ENCODE data around the gene RDH13. TPM values are rescaled to one million over a fixed set of nuclear protein-coding genes. Genes with fewer than 3 reads are reported as not detected.
"Not testable (repeated sequence)": the region's sequence is repeated elsewhere in the genome, so short reads cannot be mapped to it uniquely, and the experiment has no call there.

RDH13 gene
- total RNA-seq, 2 donors from 2014 or later: 11.5 to 13.8 TPM

- H3K27me3 Mint-ChIP-seq (ENCODE audit: low read depth); ATAC-seq (replicated peaks in 1 of 2); H3K4me1 Mint-ChIP-seq (ENCODE audit: low read depth); H3K4me3 Mint-ChIP-seq; DNase-seq; H3K27ac Mint-ChIP-seq: not testable (repeated sequence)
- H3K9me3 Mint-ChIP-seq: peaks cover 5 to 15% of the 10 kb centered on the region in 2 donors
- H3K36me3 Mint-ChIP-seq (ENCODE audit: insufficient read depth in 2 of 2): peaks cover 8 to 11% of the 10 kb centered on the region in 2 donors
Observed at GRCh38 chr19:55027140-55027471, 35.8 kb downstream of the RDH13 start.

- H3K4me1 Mint-ChIP-seq (ENCODE audit: low read depth): no peaks in the 10 kb centered on the region
- DNase-seq: no peak
Observed at GRCh38 chr19:55024111-55024510, 38.8 kb downstream of the RDH13 start.

GRCh38 chr19:55020351-55020750 is 42.6 kb downstream of the RDH13 start:
- peaks cover 7 to 18% of the 10 kb centered on the region in 2 donors for H3K9me3 Mint-ChIP-seq
- DNase-seq; H3K4me1 Mint-ChIP-seq (ENCODE audit: low read depth); H3K27ac Mint-ChIP-seq; H3K27me3 Mint-ChIP-seq (ENCODE audit: low read depth); ATAC-seq (replicated peaks in 1 of 2); H3K4me3 Mint-ChIP-seq: not testable (repeated sequence)
- peaks cover 11 to 15% of the 10 kb centered on the region in 2 donors for H3K36me3 Mint-ChIP-seq (ENCODE audit: insufficient read depth in 2 of 2)

More at GRCh38 chr19:55024111-55024510, 38.8 kb downstream of the RDH13 start:
- no peak overlapping the region for H3K27ac Mint-ChIP-seq
- peaks cover 13 to 19% of the 10 kb centered on the region in 2 donors for H3K36me3 Mint-ChIP-seq (ENCODE audit: insufficient read depth in 2 of 2)
- no peak overlapping the region for H3K4me3 Mint-ChIP-seq
- H3K9me3 Mint-ChIP-seq: peaks cover 7 to 20% of the 10 kb centered on the region in 2 donors
- no peaks in the 10 kb centered on the region for H3K27me3 Mint-ChIP-seq (ENCODE audit: low read depth)
- ATAC-seq (replicated peaks in 1 of 2): no peak

- ATAC-seq (replicated peaks in 1 of 2) (no peak), DNase-seq (no peak)
- H3K27ac Mint-ChIP-seq: no peak overlapping the region
- H3K27me3 Mint-ChIP-seq (ENCODE audit: low read depth): no peaks in the 10 kb centered on the region
- no peaks in the 10 kb centered on the region for H3K4me1 Mint-ChIP-seq (ENCODE audit: low read depth)
- H3K4me3 Mint-ChIP-seq: no peak overlapping the region
- H3K9me3 Mint-ChIP-seq: peaks cover 5 to 12% of the 10 kb centered on the region in 2 donors
- peaks cover 11 to 17% of the 10 kb centered on the region in 2 donors for H3K36me3 Mint-ChIP-seq (ENCODE audit: insufficient read depth in 2 of 2)
Observed at GRCh38 chr19:55018633-55019032, 44.3 kb downstream of the RDH13 start.

GRCh38 chr19:55018216-55018615 is 44.7 kb downstream of the RDH13 start:
- no peaks in the 10 kb centered on the region for H3K4me1 Mint-ChIP-seq (ENCODE audit: low read depth)
- ATAC-seq (replicated peaks in 1 of 2) (no peak), DNase-seq (no peak)
- no peak overlapping the region for H3K4me3 Mint-ChIP-seq
- peaks cover 11 to 20% of the 10 kb centered on the region in 2 donors for H3K36me3 Mint-ChIP-seq (ENCODE audit: insufficient read depth in 2 of 2)
- H3K27ac Mint-ChIP-seq: no peak overlapping the region
- H3K9me3 Mint-ChIP-seq: peaks cover 5 to 9% of the 10 kb centered on the region in 2 donors
- no peaks in the 10 kb centered on the region for H3K27me3 Mint-ChIP-seq (ENCODE audit: low read depth)

GRCh38 chr19:55016017-55016416 is 46.9 kb downstream of the RDH13 start:
- Mint-ChIP-seq H3K36me3 (ENCODE audit: insufficient read depth in 2 of 2) (peaks cover 8 to 15% of the 10 kb centered on the region in 2 donors), H3K4me3 (no peak overlapping the region), H3K27me3 (ENCODE audit: low read depth) (no peaks in the 10 kb centered on the region), H3K9me3 (peaks cover 5 to 6% of the 10 kb centered on the region in 2 donors), H3K27ac (no peak overlapping the region), H3K4me1 (ENCODE audit: low read depth) (no peaks in the 10 kb centered on the region)
- no peak for DNase-seq
- ATAC-seq (replicated peaks in 1 of 2): no peak

- no peak for DNase-seq
- Mint-ChIP-seq H3K4me1 (ENCODE audit: low read depth) (no peaks in the 10 kb centered on the region), H3K27ac (no peak overlapping the region), H3K27me3 (ENCODE audit: low read depth) (no peaks in the 10 kb centered on the region), H3K36me3 (ENCODE audit: insufficient read depth in 2 of 2) (peaks cover 6 to 17% of the 10 kb centered on the region in 2 donors), H3K9me3 (peaks cover 3 to 8% of the 10 kb centered on the region in 2 donors), H3K4me3 (peak overlapping the region; percentile 16 to 70)
- peak in 1 of 2 donors; percentile 11 for ATAC-seq (replicated peaks in 1 of 2)
Observed at GRCh38 chr19:55015126-55015525, 47.8 kb downstream of the RDH13 start.

- peak; percentile 9 to 11 for DNase-seq
- no peak overlapping the region for H3K27ac Mint-ChIP-seq
- H3K4me1 Mint-ChIP-seq (ENCODE audit: low read depth): no peaks in the 10 kb centered on the region
- peak; percentile 67 to 77 for ATAC-seq (replicated peaks in 1 of 2)
- peaks cover 6 to 17% of the 10 kb centered on the region in 2 donors for H3K36me3 Mint-ChIP-seq (ENCODE audit: insufficient read depth in 2 of 2)
- H3K4me3 Mint-ChIP-seq: peak overlapping the region; percentile 11 to 70
- peaks cover 3 to 8% of the 10 kb centered on the region in 2 donors for H3K9me3 Mint-ChIP-seq
- H3K27me3 Mint-ChIP-seq (ENCODE audit: low read depth): no peaks in the 10 kb centered on the region
Observed at GRCh38 chr19:55014714-55015113, 48.2 kb downstream of the RDH13 start.

GRCh38 chr19:55013596-55013995 is 49.4 kb downstream of the RDH13 start:
- Mint-ChIP-seq H3K27me3 (ENCODE audit: low read depth) (no peaks in the 10 kb centered on the region), H3K4me3 (no peak overlapping the region), H3K36me3 (ENCODE audit: insufficient read depth in 2 of 2) (peaks cover 15 to 26% of the 10 kb centered on the region in 2 donors), H3K4me1 (ENCODE audit: low read depth) (no peaks in the 10 kb centered on the region), H3K9me3 (peaks cover 12 to 18% of the 10 kb centered on the region in 2 donors), H3K27ac (no peak overlapping the region)
- no peak for DNase-seq
- ATAC-seq (replicated peaks in 1 of 2): no peak

- ATAC-seq (replicated peaks in 1 of 2) (no peak), DNase-seq (no peak)
- Mint-ChIP-seq H3K27me3 (ENCODE audit: low read depth) (no peaks in the 10 kb centered on the region), H3K4me3 (no peak overlapping the region), H3K4me1 (ENCODE audit: low read depth) (peaks cover under 1% of the 10 kb centered on the region), H3K36me3 (ENCODE audit: insufficient read depth in 2 of 2) (peaks cover 22 to 33% of the 10 kb centered on the region in 2 donors), H3K9me3 (peaks cover 16 to 21% of the 10 kb centered on the region in 2 donors), H3K27ac (no peak overlapping the region)
Observed at GRCh38 chr19:55012306-55012705, 50.6 kb downstream of the RDH13 start.

- DNase-seq; ATAC-seq (replicated peaks in 1 of 2); H3K27ac Mint-ChIP-seq; H3K4me3 Mint-ChIP-seq; H3K27me3 Mint-ChIP-seq (ENCODE audit: low read depth): not testable (repeated sequence)
- peaks cover 20 to 27% of the 10 kb centered on the region in 2 donors for H3K9me3 Mint-ChIP-seq
- peaks cover 27 to 43% of the 10 kb centered on the region in 2 donors for H3K36me3 Mint-ChIP-seq (ENCODE audit: insufficient read depth in 2 of 2)
- H3K4me1 Mint-ChIP-seq (ENCODE audit: low read depth): peaks cover 16% of the 10 kb centered on the region
Observed at GRCh38 chr19:55010561-55010960, 52.4 kb downstream of the RDH13 start.

- H3K36me3 Mint-ChIP-seq (ENCODE audit: insufficient read depth in 2 of 2): peaks cover 39 to 53% of the 10 kb centered on the region in 2 donors
- H3K27me3 Mint-ChIP-seq (ENCODE audit: low read depth); H3K4me3 Mint-ChIP-seq; ATAC-seq (replicated peaks in 1 of 2); H3K27ac Mint-ChIP-seq; DNase-seq: not testable (repeated sequence)
- peaks cover 17% of the 10 kb centered on the region for H3K4me1 Mint-ChIP-seq (ENCODE audit: low read depth)
- peaks cover 27 to 31% of the 10 kb centered on the region in 2 donors for H3K9me3 Mint-ChIP-seq
Observed at GRCh38 chr19:55008781-55009180, 54.2 kb downstream of the RDH13 start.

- not testable (repeated sequence) for H3K27ac Mint-ChIP-seq; DNase-seq; H3K4me3 Mint-ChIP-seq; ATAC-seq (replicated peaks in 1 of 2); H3K27me3 Mint-ChIP-seq (ENCODE audit: low read depth)
- peaks cover 17% of the 10 kb centered on the region for H3K4me1 Mint-ChIP-seq (ENCODE audit: low read depth)
- H3K36me3 Mint-ChIP-seq (ENCODE audit: insufficient read depth in 2 of 2): peaks cover 39 to 54% of the 10 kb centered on the region in 2 donors
- H3K9me3 Mint-ChIP-seq: peaks cover 27 to 31% of the 10 kb centered on the region in 2 donors
Observed at GRCh38 chr19:55008189-55008588, 54.8 kb downstream of the RDH13 start.

- not testable (repeated sequence) for DNase-seq; H3K27me3 Mint-ChIP-seq (ENCODE audit: low read depth); ATAC-seq (replicated peaks in 1 of 2)
- peaks cover 39 to 55% of the 10 kb centered on the region in 2 donors for H3K36me3 Mint-ChIP-seq (ENCODE audit: insufficient read depth in 2 of 2)
- peaks cover 27 to 31% of the 10 kb centered on the region in 2 donors for H3K9me3 Mint-ChIP-seq
- H3K27ac Mint-ChIP-seq: peak overlapping the region; percentile 8
- H3K4me1 Mint-ChIP-seq (ENCODE audit: low read depth): peaks cover 17% of the 10 kb centered on the region
- H3K4me3 Mint-ChIP-seq: peak overlapping the region; percentile 4 to 58
Observed at GRCh38 chr19:55007537-55007936, 55.4 kb downstream of the RDH13 start.
